GM12892 (cell line): ENCODE results near the gene LLGL2.

ENCODE experiments used
- POLR2A ChIP-seq: IDR thresholded peaks from 2 replicates; pipeline ENCODE4 v1.6.1; 2011; ENCODE audit warnings: low read depth, low read length, control low read depth
- POLR2AphosphoS5 ChIP-seq: IDR thresholded peaks from 2 replicates; pipeline ENCODE4 v1.6.1; 2011; ENCODE audit warnings: low read depth, low read length, control low read depth

DNA sequence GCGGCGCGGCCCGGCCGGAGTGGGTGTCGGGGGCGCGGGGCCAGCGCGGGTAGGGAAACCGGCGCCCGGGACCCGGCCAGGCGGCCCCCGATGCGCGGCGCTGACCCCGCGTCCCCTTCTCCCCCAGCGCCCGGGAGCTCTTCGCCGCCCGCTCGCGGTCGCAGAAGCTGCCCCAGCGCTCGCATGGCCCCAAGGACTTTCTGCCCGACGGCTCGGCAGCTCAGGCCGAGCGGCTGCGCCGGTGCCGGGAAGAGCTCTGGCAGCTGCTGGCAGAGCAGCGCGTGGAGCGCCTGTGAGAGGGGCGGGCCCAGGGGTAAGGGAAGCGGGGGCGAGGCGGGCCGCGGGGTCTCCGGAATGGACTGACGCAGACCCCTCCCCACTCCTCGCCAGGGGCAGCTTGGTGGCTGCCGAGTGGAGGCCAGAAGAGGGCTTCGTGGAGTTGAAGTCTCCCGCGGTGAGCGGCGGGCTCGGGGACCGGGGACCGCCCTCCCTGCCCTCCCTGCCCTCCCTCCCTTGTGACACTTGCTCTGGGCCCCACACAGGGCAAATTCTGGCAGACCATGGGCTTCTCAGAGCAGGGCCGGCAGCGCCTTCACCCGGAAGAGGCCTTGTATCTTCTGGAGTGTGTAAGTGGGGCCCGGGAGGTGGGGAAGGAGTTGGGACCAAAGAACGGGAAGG, 8.7 kb upstream of the LLGL2 start:
- no peak for TF ChIP-seq POLR2AphosphoS5
- TF ChIP-seq POLR2A = no peak
